Measurements from ENCODE around the gene TNNC1. TPM values are rescaled to one million over a fixed set of nuclear protein-coding genes. Genes with fewer than 3 reads are reported as not detected.

TNNC1 gene
- total RNA-seq, 5 donors from 2014 or later (not counting 1 experiment from before 2014, with no cell fraction given), result 2.8 to 8.8 (median 4.5) TPM

- Histone ChIP-seq H3K27ac (ENCODE audit: low read length) (no peak overlapping the region), H3K9me3 (no peaks in the 10 kb centered on the region), H3K4me3 (ENCODE audit: control insufficient read depth in 1 of 2, extremely low read depth in 1 of 2, low read length in 1 of 2) (no peak overlapping the region), H3K27me3 (replicated peaks in 1 of 2; ENCODE audit: control insufficient read depth in 2 of 2, extremely low read depth in 1 of 2, insufficient read depth in 2 of 2, low read length in 1 of 2) (no peaks in the 10 kb centered on the region), H3K4me1 (ENCODE audit: control insufficient read depth in 1 of 2, extremely low read depth in 1 of 2, insufficient read depth in 2 of 2, low read length in 2 of 2) (no peaks in the 10 kb centered on the region), H3K36me3 (ENCODE audit: control insufficient read depth in 2 of 2, extremely low read depth in 1 of 2, insufficient read depth in 1 of 2, low read length in 1 of 2) (no peaks in the 10 kb centered on the region)
- POLR2A ChIA-PET, result no interaction called here
- peaks cover 0 to 12% (median 0%) of the 10 kb centered on the region in 3 donors for H3K4me1 Mint-ChIP-seq
- H3K27ac Mint-ChIP-seq, result no peak overlapping the region
- DNase-seq (no peak), ATAC-seq (replicated peaks in 1 of 4) (no peak)
- H3K27me3 Mint-ChIP-seq, result no peaks in the 10 kb centered on the region
- no peaks in the 10 kb centered on the region for H3K9me3 Mint-ChIP-seq
- H3K36me3 Mint-ChIP-seq, result no peaks in the 10 kb centered on the region
- H3K4me3 Mint-ChIP-seq, result no peak overlapping the region
- WGBS (ENCODE audit: insufficient coverage), result 87% methylated on average over 8 of the region's 13 CpGs
- CTCF ChIA-PET, result interaction anchor here in 1 of 2 donors (0.5 kb wide), 1 partner anchor 9 kb away, joined by 3 read pairs; no protein-coding TSS in a partner anchor
Measured at GRCh38 chr3:52436500-52437149, 17.2 kb downstream of the TNNC1 start.

- Histone ChIP-seq H3K9me3 (no peaks in the 10 kb centered on the region), H3K36me3 (ENCODE audit: control insufficient read depth in 2 of 2, extremely low read depth in 1 of 2, insufficient read depth in 1 of 2, low read length in 1 of 2) (no peaks in the 10 kb centered on the region), H3K27me3 (replicated peaks in 1 of 2; ENCODE audit: control insufficient read depth in 2 of 2, extremely low read depth in 1 of 2, insufficient read depth in 2 of 2, low read length in 1 of 2) (no peaks in the 10 kb centered on the region), H3K4me1 (ENCODE audit: control insufficient read depth in 1 of 2, extremely low read depth in 1 of 2, insufficient read depth in 2 of 2, low read length in 2 of 2) (no peaks in the 10 kb centered on the region), H3K4me3 (ENCODE audit: control insufficient read depth in 1 of 2, extremely low read depth in 1 of 2, low read length in 1 of 2) (no peak overlapping the region), H3K27ac (ENCODE audit: low read length) (no peak overlapping the region)
- H3K27me3 Mint-ChIP-seq, result no peaks in the 10 kb centered on the region
- DNase-seq (no peak), ATAC-seq (replicated peaks in 1 of 4) (no peak)
- no peaks in the 10 kb centered on the region for H3K36me3 Mint-ChIP-seq
- no peak overlapping the region for H3K4me3 Mint-ChIP-seq
- H3K4me1 Mint-ChIP-seq, result peaks cover 0 to 12% (median 0%) of the 10 kb centered on the region in 3 donors
- H3K27ac Mint-ChIP-seq, result no peak overlapping the region
- no peaks in the 10 kb centered on the region for H3K9me3 Mint-ChIP-seq
- ChIA-PET CTCF (interaction anchor here in 1 of 2 donors (0.5 to 1.1 kb wide), 2 partner anchors 8 to 472 kb away, joined by 3 read pairs; no protein-coding TSS in a partner anchor), POLR2A (no interaction called here)
- WGBS (ENCODE audit: insufficient coverage), result 95% methylated on average over 24 of the region's 32 CpGs
Measured at GRCh38 chr3:52435246-52436101, 18.4 kb downstream of the TNNC1 start.

- Histone ChIP-seq H3K9me3 (no peaks in the 10 kb centered on the region), H3K4me3 (ENCODE audit: control insufficient read depth in 1 of 2, extremely low read depth in 1 of 2, low read length in 1 of 2) (no peak overlapping the region), H3K27ac (ENCODE audit: low read length) (no peak overlapping the region), H3K27me3 (replicated peaks in 1 of 2; ENCODE audit: control insufficient read depth in 2 of 2, extremely low read depth in 1 of 2, insufficient read depth in 2 of 2, low read length in 1 of 2) (no peaks in the 10 kb centered on the region), H3K36me3 (ENCODE audit: control insufficient read depth in 2 of 2, extremely low read depth in 1 of 2, insufficient read depth in 1 of 2, low read length in 1 of 2) (no peaks in the 10 kb centered on the region), H3K4me1 (ENCODE audit: control insufficient read depth in 1 of 2, extremely low read depth in 1 of 2, insufficient read depth in 2 of 2, low read length in 2 of 2) (no peaks in the 10 kb centered on the region)
- H3K4me3 Mint-ChIP-seq, result no peak overlapping the region
- ChIA-PET CTCF (no interaction called here), POLR2A (no interaction called here)
- H3K9me3 Mint-ChIP-seq, result no peaks in the 10 kb centered on the region
- H3K4me1 Mint-ChIP-seq, result peaks cover 0 to 12% (median 0%) of the 10 kb centered on the region in 3 donors
- WGBS (ENCODE audit: insufficient coverage), result 95% methylated on average over 4 of the region's 9 CpGs
- H3K27me3 Mint-ChIP-seq, result no peaks in the 10 kb centered on the region
- DNase-seq, result no peak
- peak overlapping the region in 1 of 2 donors; percentile 31 for H3K27ac Mint-ChIP-seq
- no peak for ATAC-seq (replicated peaks in 1 of 4)
- no peaks in the 10 kb centered on the region for H3K36me3 Mint-ChIP-seq
Measured at GRCh38 chr3:52434491-52435115, 19.2 kb downstream of the TNNC1 start.

GRCh38 chr3:52433996-52434479 lies 19.8 kb downstream of the TNNC1 start:
- DNase-seq (no peak), ATAC-seq (replicated peaks in 1 of 4) (no peak)
- Mint-ChIP-seq H3K36me3 (no peaks in the 10 kb centered on the region), H3K4me3 (no peak overlapping the region), H3K27ac (peak overlapping the region in 1 of 2 donors; percentile 31), H3K4me1 (peaks cover 0 to 12% (median 0%) of the 10 kb centered on the region in 3 donors), H3K27me3 (no peaks in the 10 kb centered on the region), H3K9me3 (no peaks in the 10 kb centered on the region)
- ChIA-PET CTCF (no interaction called here), POLR2A (no interaction called here)
- 94% methylated on average over 6 of the region's 6 CpGs for WGBS (ENCODE audit: insufficient coverage)
- H3K4me1 ChIP-seq (ENCODE audit: control insufficient read depth in 1 of 2, extremely low read depth in 1 of 2, insufficient read depth in 2 of 2, low read length in 2 of 2), result no peaks in the 10 kb centered on the region
- H3K27ac ChIP-seq (ENCODE audit: low read length), result no peak overlapping the region
- no peaks in the 10 kb centered on the region for H3K36me3 ChIP-seq (ENCODE audit: control insufficient read depth in 2 of 2, extremely low read depth in 1 of 2, insufficient read depth in 1 of 2, low read length in 1 of 2)
- no peaks in the 10 kb centered on the region for H3K27me3 ChIP-seq (replicated peaks in 1 of 2; ENCODE audit: control insufficient read depth in 2 of 2, extremely low read depth in 1 of 2, insufficient read depth in 2 of 2, low read length in 1 of 2)
- H3K9me3 ChIP-seq, result no peaks in the 10 kb centered on the region
- no peak overlapping the region for H3K4me3 ChIP-seq (ENCODE audit: control insufficient read depth in 1 of 2, extremely low read depth in 1 of 2, low read length in 1 of 2)

GRCh38 chr3:52433328-52433995 lies 20.4 kb downstream of the TNNC1 start:
- DNase-seq, result no peak
- ChIA-PET POLR2A (no interaction called here), CTCF (no interaction called here)
- Mint-ChIP-seq H3K4me1 (peaks cover 0 to 12% (median 0%) of the 10 kb centered on the region in 3 donors), H3K9me3 (no peaks in the 10 kb centered on the region), H3K27ac (peak overlapping the region in 1 of 2 donors; percentile 55), H3K27me3 (no peaks in the 10 kb centered on the region), H3K36me3 (no peaks in the 10 kb centered on the region), H3K4me3 (no peak overlapping the region)
- no peaks in the 10 kb centered on the region for H3K27me3 ChIP-seq (replicated peaks in 1 of 2; ENCODE audit: control insufficient read depth in 2 of 2, extremely low read depth in 1 of 2, insufficient read depth in 2 of 2, low read length in 1 of 2)
- no peaks in the 10 kb centered on the region for H3K36me3 ChIP-seq (ENCODE audit: control insufficient read depth in 2 of 2, extremely low read depth in 1 of 2, insufficient read depth in 1 of 2, low read length in 1 of 2)
- no peaks in the 10 kb centered on the region for H3K9me3 ChIP-seq
- WGBS (ENCODE audit: insufficient coverage), result 64% methylated on average over 3 of the region's 10 CpGs
- ATAC-seq (replicated peaks in 1 of 4), result no peak
- H3K27ac ChIP-seq (ENCODE audit: low read length), result no peak overlapping the region
- H3K4me3 ChIP-seq (ENCODE audit: control insufficient read depth in 1 of 2, extremely low read depth in 1 of 2, low read length in 1 of 2), result no peak overlapping the region
- no peaks in the 10 kb centered on the region for H3K4me1 ChIP-seq (ENCODE audit: control insufficient read depth in 1 of 2, extremely low read depth in 1 of 2, insufficient read depth in 2 of 2, low read length in 2 of 2)

GRCh38 chr3:52432691-52433141 lies 21.1 kb downstream of the TNNC1 start:
- H3K27ac Mint-ChIP-seq, result peak overlapping the region in 1 of 2 donors; percentile 55
- no peaks in the 10 kb centered on the region for H3K36me3 Mint-ChIP-seq
- Histone ChIP-seq H3K36me3 (ENCODE audit: control insufficient read depth in 2 of 2, extremely low read depth in 1 of 2, insufficient read depth in 1 of 2, low read length in 1 of 2) (no peaks in the 10 kb centered on the region), H3K9me3 (no peaks in the 10 kb centered on the region), H3K4me3 (ENCODE audit: control insufficient read depth in 1 of 2, extremely low read depth in 1 of 2, low read length in 1 of 2) (no peak overlapping the region), H3K27me3 (replicated peaks in 1 of 2; ENCODE audit: control insufficient read depth in 2 of 2, extremely low read depth in 1 of 2, insufficient read depth in 2 of 2, low read length in 1 of 2) (no peaks in the 10 kb centered on the region), H3K27ac (ENCODE audit: low read length) (no peak overlapping the region), H3K4me1 (ENCODE audit: control insufficient read depth in 1 of 2, extremely low read depth in 1 of 2, insufficient read depth in 2 of 2, low read length in 2 of 2) (no peaks in the 10 kb centered on the region)
- no peak for ATAC-seq (replicated peaks in 1 of 4)
- ChIA-PET POLR2A (interaction anchor here in 1 of 2 donors (0.6 kb wide), 1 partner anchor 29 kb away, joined by 6 read pairs; no protein-coding TSS in a partner anchor), CTCF (no interaction called here)
- no peak overlapping the region for H3K4me3 Mint-ChIP-seq
- DNase-seq, result no peak
- no peaks in the 10 kb centered on the region for H3K9me3 Mint-ChIP-seq
- 46% methylated on average over 2 of the region's 4 CpGs for WGBS (ENCODE audit: insufficient coverage)
- peaks cover 0 to 12% (median 0%) of the 10 kb centered on the region in 3 donors for H3K4me1 Mint-ChIP-seq
- H3K27me3 Mint-ChIP-seq, result no peaks in the 10 kb centered on the region

All from T-cell (primary cell).